ENCODE data around the gene RASA3.
A peak's percentile ranks its signal among the peaks of the same experiment; 100 is the strongest.

Gene RASA3

GRCh38 chr13:114034481-114034891 is 97.9 kb downstream of the RASA3 start:
- no peaks in the 10 kb centered on the region for H3K36me3 ChIP-seq (ENCODE audit: control insufficient read depth, insufficient read depth, low read length)
- H3K27me3 ChIP-seq (ENCODE audit: control insufficient read depth, insufficient read depth, low read length, poor library complexity, severe bottlenecking), result no peaks in the 10 kb centered on the region
- WGBS, 2 experiments, result 88 to 89% methylated on average over 9 of the region's 9 CpGs
- no peaks in the 10 kb centered on the region for H3K9me3 ChIP-seq (ENCODE audit: control insufficient read depth, low read length)
- no peak overlapping the region for H3K4me3 ChIP-seq (ENCODE audit: insufficient read depth, low read depth, low read length)
- H3K4me1 ChIP-seq (ENCODE audit: control insufficient read depth, insufficient read depth, low read length), result peaks cover 14% of the 10 kb centered on the region
- peak overlapping the region; percentile 26 for H3K27ac ChIP-seq (ENCODE audit: insufficient read depth, low read depth, low read length, poor library complexity, severe bottlenecking)

GRCh38 chr13:114033541-114034315 is 98.7 kb downstream of the RASA3 start:
- Histone ChIP-seq H3K27ac (ENCODE audit: insufficient read depth, low read depth, low read length, poor library complexity, severe bottlenecking) (no peak overlapping the region), H3K9me3 (ENCODE audit: control insufficient read depth, low read length) (no peaks in the 10 kb centered on the region), H3K27me3 (ENCODE audit: control insufficient read depth, insufficient read depth, low read length, poor library complexity, severe bottlenecking) (no peaks in the 10 kb centered on the region), H3K36me3 (ENCODE audit: control insufficient read depth, insufficient read depth, low read length) (no peaks in the 10 kb centered on the region), H3K4me1 (ENCODE audit: control insufficient read depth, insufficient read depth, low read length) (peaks cover 14% of the 10 kb centered on the region), H3K4me3 (ENCODE audit: insufficient read depth, low read depth, low read length) (no peak overlapping the region)
- WGBS, 2 experiments, result 94 to 96% methylated on average over 28 to 32 of the region's 32 CpGs

- no peak overlapping the region for H3K27ac ChIP-seq (ENCODE audit: insufficient read depth, low read depth, low read length, poor library complexity, severe bottlenecking)
- H3K9me3 ChIP-seq (ENCODE audit: control insufficient read depth, low read length), result no peaks in the 10 kb centered on the region
- no peaks in the 10 kb centered on the region for H3K27me3 ChIP-seq (ENCODE audit: control insufficient read depth, insufficient read depth, low read length, poor library complexity, severe bottlenecking)
- WGBS, 2 experiments, result 92 to 93% methylated on average over 22 of the region's 26 CpGs
- no peaks in the 10 kb centered on the region for H3K36me3 ChIP-seq (ENCODE audit: control insufficient read depth, insufficient read depth, low read length)
- H3K4me1 ChIP-seq (ENCODE audit: control insufficient read depth, insufficient read depth, low read length), result peaks cover 14% of the 10 kb centered on the region
- H3K4me3 ChIP-seq (ENCODE audit: insufficient read depth, low read depth, low read length), result no peak overlapping the region
Observed at GRCh38 chr13:114032126-114032799, 100.2 kb downstream of the RASA3 start.

GRCh38 chr13:114031631-114032030 is 100.8 kb downstream of the RASA3 start:
- Histone ChIP-seq H3K27me3 (ENCODE audit: control insufficient read depth, insufficient read depth, low read length, poor library complexity, severe bottlenecking) (no peaks in the 10 kb centered on the region), H3K27ac (ENCODE audit: insufficient read depth, low read depth, low read length, poor library complexity, severe bottlenecking) (no peak overlapping the region)
- WGBS, 2 experiments, result 87 to 92% methylated on average over 14 of the region's 14 CpGs

GRCh38 chr13:114030666-114031610 is 101.5 kb downstream of the RASA3 start:
- no peaks in the 10 kb centered on the region for H3K27me3 ChIP-seq (ENCODE audit: control insufficient read depth, insufficient read depth, low read length, poor library complexity, severe bottlenecking)
- H3K27ac ChIP-seq (ENCODE audit: insufficient read depth, low read depth, low read length, poor library complexity, severe bottlenecking), result no peak overlapping the region
- peaks cover 17% of the 10 kb centered on the region for H3K4me1 ChIP-seq (ENCODE audit: control insufficient read depth, insufficient read depth, low read length)
- no peaks in the 10 kb centered on the region for H3K9me3 ChIP-seq (ENCODE audit: control insufficient read depth, low read length)
- WGBS, 2 experiments, result 91 to 93% methylated on average over 28 of the region's 28 CpGs
- H3K4me3 ChIP-seq (ENCODE audit: insufficient read depth, low read depth, low read length), result no peak overlapping the region
- H3K36me3 ChIP-seq (ENCODE audit: control insufficient read depth, insufficient read depth, low read length), result no peaks in the 10 kb centered on the region

More at GRCh38 chr13:114031631-114032030, 100.8 kb downstream of the RASA3 start:
- Histone ChIP-seq H3K4me1 (ENCODE audit: control insufficient read depth, insufficient read depth, low read length) (peaks cover 15% of the 10 kb centered on the region), H3K9me3 (ENCODE audit: control insufficient read depth, low read length) (no peaks in the 10 kb centered on the region), H3K36me3 (ENCODE audit: control insufficient read depth, insufficient read depth, low read length) (no peaks in the 10 kb centered on the region), H3K4me3 (ENCODE audit: insufficient read depth, low read depth, low read length) (no peak overlapping the region)

- H3K27ac ChIP-seq (ENCODE audit: insufficient read depth, low read depth, low read length, poor library complexity, severe bottlenecking), result no peak overlapping the region
Observed at GRCh38 chr13:114029866-114030625, 102.4 kb downstream of the RASA3 start.

GRCh38 chr13:114027826-114028225 is 104.6 kb downstream of the RASA3 start:
- H3K4me3 ChIP-seq (ENCODE audit: insufficient read depth, low read depth, low read length), result no peak overlapping the region
- H3K9me3 ChIP-seq (ENCODE audit: control insufficient read depth, low read length), result no peaks in the 10 kb centered on the region
- H3K4me1 ChIP-seq (ENCODE audit: control insufficient read depth, insufficient read depth, low read length), result peaks cover 8% of the 10 kb centered on the region
- no peaks in the 10 kb centered on the region for H3K36me3 ChIP-seq (ENCODE audit: control insufficient read depth, insufficient read depth, low read length)
- no peak overlapping the region for H3K27ac ChIP-seq (ENCODE audit: insufficient read depth, low read depth, low read length, poor library complexity, severe bottlenecking)
- 95 to 96% methylated on average over 21 of the region's 21 CpGs for WGBS, 2 experiments
- no peaks in the 10 kb centered on the region for H3K27me3 ChIP-seq (ENCODE audit: control insufficient read depth, insufficient read depth, low read length, poor library complexity, severe bottlenecking)

More at GRCh38 chr13:114029866-114030625, 102.4 kb downstream of the RASA3 start:
- WGBS, 2 experiments, result 88 to 90% methylated on average over 23 of the region's 23 CpGs
- H3K4me3 ChIP-seq (ENCODE audit: insufficient read depth, low read depth, low read length), result no peak overlapping the region
- H3K27me3 ChIP-seq (ENCODE audit: control insufficient read depth, insufficient read depth, low read length, poor library complexity, severe bottlenecking), result no peaks in the 10 kb centered on the region
- H3K36me3 ChIP-seq (ENCODE audit: control insufficient read depth, insufficient read depth, low read length), result no peaks in the 10 kb centered on the region
- no peaks in the 10 kb centered on the region for H3K9me3 ChIP-seq (ENCODE audit: control insufficient read depth, low read length)
- H3K4me1 ChIP-seq (ENCODE audit: control insufficient read depth, insufficient read depth, low read length), result peaks cover 10% of the 10 kb centered on the region

- WGBS, 2 experiments, result 86 to 88% methylated on average over 21 of the region's 21 CpGs
- Histone ChIP-seq H3K27me3 (ENCODE audit: control insufficient read depth, insufficient read depth, low read length, poor library complexity, severe bottlenecking) (no peaks in the 10 kb centered on the region), H3K36me3 (ENCODE audit: control insufficient read depth, insufficient read depth, low read length) (no peaks in the 10 kb centered on the region), H3K27ac (ENCODE audit: insufficient read depth, low read depth, low read length, poor library complexity, severe bottlenecking) (no peak overlapping the region), H3K4me3 (ENCODE audit: insufficient read depth, low read depth, low read length) (no peak overlapping the region), H3K9me3 (ENCODE audit: control insufficient read depth, low read length) (no peaks in the 10 kb centered on the region), H3K4me1 (ENCODE audit: control insufficient read depth, insufficient read depth, low read length) (peaks cover 8% of the 10 kb centered on the region)
Observed at GRCh38 chr13:114027046-114027715, 105.2 kb downstream of the RASA3 start.

GRCh38 chr13:114026481-114026880 is 105.9 kb downstream of the RASA3 start:
- no peaks in the 10 kb centered on the region for H3K9me3 ChIP-seq (ENCODE audit: control insufficient read depth, low read length)
- H3K27me3 ChIP-seq (ENCODE audit: control insufficient read depth, insufficient read depth, low read length, poor library complexity, severe bottlenecking), result no peaks in the 10 kb centered on the region
- H3K36me3 ChIP-seq (ENCODE audit: control insufficient read depth, insufficient read depth, low read length), result no peaks in the 10 kb centered on the region
- H3K27ac ChIP-seq (ENCODE audit: insufficient read depth, low read depth, low read length, poor library complexity, severe bottlenecking), result no peak overlapping the region
- H3K4me1 ChIP-seq (ENCODE audit: control insufficient read depth, insufficient read depth, low read length), result peaks cover 8% of the 10 kb centered on the region
- H3K4me3 ChIP-seq (ENCODE audit: insufficient read depth, low read depth, low read length), result no peak overlapping the region
- WGBS, 2 experiments, result 93 to 94% methylated on average over 11 of the region's 11 CpGs
